COLO668 (cell line): ENCODE data around the gene SLC2A5.

Source experiments
- DNase-seq: peaks from one replicate; lab custom pipeline; 2025; ENCODE audit not compliant: unreplicated experiment; lab: John Stamatoyannopoulos, UW

The SLC2A5 gene

DNA sequence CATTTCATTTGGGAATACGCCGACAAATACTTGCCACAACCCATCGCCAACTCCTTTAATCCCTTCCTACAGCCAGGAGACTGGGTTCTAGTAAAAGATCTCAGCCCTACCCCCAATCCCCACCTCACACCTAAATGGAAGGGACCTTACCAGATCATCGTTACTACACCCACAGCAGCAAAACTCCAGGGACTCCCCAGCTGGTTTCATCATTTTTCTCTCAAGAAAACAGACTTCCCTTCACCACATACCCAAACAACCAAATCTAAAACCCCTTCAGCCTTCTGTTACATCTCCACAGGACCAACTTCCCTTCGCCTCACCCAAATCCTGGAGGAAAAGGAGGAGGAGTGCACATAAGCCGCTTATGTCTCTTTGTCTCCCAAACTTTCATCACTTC is 23.7 kb upstream of the SLC2A5 start:
- DNase-seq: no peak

DNA sequence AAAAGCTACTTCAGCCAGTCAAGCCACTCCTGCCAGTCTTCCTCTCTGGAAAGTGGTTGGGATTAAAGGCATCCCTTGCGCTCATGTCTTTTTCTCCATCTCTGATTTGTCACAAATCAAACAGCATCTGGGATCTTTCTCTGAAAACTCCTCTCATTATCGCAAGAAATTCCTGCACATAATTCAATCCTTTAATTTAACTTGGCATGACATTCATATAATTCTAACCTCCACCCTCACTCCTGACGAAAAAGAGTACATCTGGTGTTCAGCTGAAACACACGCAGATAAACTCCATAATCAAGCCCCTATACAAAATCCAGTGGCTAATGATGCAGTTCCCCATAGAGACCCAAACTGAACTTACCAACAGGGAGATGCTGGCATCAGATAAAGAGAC is 19.4 kb upstream of the SLC2A5 start:
- no peak for DNase-seq

DNA sequence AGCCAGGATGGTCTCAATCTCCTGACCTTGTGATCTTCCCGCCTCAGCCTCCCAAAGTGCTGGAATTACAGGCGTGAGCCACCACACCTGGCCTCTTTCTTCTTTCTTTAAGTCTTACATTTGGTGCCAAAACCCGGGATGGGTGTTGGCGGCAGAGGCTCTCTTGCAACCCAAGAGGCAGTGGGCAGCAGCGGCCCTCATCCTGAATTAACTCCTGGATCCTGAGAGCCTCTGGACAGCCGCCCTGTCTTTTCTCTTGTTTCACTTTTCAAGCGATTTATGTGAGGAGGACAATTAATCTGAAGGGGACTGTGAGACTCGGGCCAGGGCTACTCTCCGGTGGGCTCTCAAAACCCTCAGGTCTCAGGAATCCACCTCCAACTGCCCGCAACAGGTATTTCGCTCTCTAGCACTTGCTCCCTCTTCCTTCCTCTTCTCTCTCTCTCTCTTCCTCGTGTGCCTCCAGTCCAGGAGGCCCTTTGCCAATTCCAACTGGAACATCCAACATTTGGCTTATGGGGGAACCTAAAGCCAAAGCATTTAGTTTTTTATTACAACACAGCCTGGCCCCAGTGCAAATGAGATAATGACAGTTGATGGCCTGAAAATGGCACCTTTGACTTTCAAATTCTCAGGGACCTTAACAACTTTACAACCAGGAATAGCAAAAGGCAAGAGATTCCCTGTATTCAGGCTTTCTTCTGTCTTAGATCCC is 18.1 kb upstream of the SLC2A5 start:
- DNase-seq: no peak

DNA sequence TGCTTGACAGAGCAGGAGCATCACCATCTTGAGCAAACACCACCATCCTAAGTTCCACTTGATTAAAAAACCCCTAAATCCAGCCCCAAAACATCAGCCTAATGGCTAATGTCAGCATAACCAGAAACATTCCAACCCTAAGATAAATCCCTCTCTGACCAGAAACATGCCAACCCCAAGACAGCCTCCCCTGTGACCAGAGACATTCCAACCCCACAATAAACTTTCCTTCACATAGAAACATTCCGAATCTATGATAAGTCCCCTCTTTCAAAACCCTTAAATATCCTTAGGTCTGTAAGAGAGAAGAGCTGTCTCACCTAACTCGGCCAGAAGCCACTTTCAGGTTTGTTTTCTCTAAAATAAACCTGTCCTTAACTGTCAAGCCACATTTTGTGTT is 17.4 kb upstream of the SLC2A5 start:
- DNase-seq: no peak

DNA sequence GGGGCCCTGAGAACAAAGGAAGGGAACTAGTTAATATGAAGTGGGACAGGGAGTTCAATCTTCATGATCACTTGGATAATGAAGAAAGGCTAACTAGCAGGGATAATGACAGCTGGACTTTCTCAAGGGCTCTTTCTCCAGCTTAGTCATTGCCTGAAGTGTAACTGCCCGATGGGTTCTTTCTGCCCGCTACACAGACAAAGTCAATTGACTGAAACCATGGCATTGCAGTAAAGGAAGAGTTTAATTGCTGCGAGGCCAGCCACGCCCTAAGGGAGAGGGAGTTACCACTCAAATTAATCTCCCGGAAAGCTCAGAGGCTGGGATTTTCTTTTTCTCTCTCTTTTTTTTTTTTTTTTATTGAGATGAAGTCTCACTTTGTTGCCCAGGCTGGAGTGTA is 16.6 kb upstream of the SLC2A5 start:
- no peak for DNase-seq

DNA sequence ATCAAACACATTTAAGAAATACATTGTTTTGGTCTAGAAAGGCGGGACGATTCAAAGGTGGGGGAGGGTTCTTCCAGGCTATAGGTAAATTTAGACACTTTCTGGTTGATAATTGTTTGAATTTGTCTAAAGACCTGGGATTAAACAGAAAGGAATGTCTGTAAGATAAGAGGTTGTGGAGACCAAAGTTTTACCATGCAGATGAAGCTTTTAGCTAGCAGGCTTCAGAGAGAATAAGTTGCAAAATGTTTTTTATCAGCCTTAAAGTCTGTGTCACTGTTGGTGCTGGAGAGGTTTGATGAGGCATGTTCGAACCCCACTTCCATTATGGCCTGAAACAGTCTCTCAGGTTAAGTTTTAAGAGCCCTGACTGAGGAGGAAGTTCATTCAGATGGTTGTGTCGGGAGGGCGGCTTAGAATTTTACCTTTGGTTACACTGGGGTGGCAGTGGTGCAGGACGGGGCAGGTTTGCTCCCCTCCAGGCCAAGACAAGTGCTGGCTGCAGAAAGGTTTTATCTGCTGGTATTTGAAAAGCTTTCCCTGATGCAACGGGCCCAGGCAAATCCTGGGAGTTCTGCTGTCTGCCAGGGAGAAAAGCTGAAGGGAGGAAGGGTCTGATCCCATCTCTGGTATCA is 16.0 kb upstream of the SLC2A5 start:
- no peak for DNase-seq

DNA sequence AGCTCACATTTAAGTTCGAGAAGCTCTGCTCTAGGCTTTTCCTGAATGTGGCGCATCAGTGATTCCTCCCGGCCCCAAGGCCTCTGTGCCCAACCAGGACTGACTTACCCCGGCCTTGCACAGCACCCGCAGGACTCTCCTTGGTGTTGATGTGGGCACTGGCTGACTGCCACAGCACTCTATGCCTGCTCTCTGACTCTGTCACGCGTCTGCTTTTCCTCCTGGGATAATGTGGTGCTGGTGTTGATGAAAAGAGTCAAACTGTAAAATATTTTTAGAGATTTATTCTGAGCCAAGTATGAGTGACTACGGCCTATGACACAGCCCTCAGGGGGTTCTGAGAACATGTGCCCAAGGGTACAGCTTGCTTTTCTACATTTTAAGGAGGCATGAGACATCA is 15.5 kb upstream of the SLC2A5 start:
- no peak for DNase-seq

DNA sequence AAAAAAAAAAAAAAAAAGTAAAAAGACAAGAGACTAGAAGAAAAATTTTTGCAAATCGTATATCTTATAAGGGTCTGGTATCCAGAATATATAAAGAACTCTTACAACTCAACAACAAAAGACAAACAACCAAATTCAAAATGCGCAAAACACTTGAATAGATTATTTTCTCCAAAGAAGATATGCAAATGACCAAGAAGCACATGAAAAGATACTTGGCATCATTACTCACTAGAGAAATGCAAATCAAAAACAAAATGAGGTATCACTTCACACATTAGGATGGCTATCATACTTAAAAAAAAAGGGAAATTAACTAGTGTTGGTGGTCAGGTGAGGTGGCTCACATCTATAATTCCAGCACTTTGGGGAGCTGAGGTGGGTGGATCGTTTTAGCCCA is 12.0 kb upstream of the SLC2A5 start:
- no peak for DNase-seq

DNA sequence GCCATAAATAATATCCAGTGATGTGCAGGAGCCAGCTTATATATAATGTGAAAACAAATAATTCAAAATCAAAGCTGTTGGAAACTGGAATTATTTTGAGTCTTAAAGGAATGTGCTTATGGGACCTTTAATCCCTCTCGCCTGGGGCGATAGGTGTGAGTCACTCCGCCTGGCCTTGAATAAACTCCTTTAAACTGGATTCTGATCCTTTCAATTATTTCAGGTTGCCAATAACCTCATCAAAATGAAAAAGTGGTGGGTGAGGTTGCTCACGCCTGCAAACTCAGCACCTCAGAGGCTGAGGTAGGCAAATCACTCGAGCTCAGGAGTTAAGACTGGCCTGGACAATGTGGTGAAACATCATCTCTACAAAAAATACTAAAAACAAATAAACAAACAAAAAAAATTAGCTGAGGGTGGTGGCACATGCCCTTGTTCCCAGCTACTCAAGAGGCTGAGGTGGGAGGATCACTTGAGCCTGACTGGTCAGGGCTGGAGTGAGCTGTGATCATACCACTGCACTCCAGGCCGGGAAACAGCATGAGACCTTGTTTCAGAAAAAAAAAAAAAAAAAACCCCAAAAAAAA is 11.4 kb upstream of the SLC2A5 start:
- no peak for DNase-seq

DNA sequence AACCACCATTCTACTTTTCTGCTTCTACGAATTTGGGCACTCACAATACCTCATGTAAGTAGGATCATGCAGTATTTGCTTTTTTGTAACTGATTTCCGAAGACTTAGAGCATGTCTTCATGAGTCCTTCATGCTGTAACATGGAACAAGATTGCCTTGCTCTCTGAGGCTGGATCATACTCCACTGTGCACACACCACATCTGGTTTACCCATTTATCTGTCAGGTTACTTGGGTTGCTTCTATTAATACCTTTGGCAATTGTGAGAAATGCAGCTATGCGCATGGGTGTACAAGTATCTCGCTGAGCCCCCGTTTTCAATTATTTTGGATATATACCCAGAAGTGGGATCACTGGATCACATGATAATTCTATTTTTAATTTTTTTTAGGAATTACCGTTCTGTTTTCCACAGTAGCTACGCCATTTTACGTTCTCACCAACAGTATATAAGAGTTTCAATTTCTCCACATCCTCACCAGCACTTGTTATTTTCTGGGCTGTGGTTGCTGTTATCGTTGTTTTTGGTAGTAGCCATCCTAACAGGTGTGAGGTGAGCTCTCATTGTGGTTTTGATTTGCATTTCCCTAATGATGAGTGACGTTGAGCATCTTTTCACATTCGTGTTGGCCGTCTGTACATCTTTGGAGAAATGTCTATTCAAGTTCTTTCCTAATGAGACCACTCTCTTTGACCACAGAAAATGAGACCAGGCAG is 10.7 kb upstream of the SLC2A5 start:
- no peak for DNase-seq

DNA sequence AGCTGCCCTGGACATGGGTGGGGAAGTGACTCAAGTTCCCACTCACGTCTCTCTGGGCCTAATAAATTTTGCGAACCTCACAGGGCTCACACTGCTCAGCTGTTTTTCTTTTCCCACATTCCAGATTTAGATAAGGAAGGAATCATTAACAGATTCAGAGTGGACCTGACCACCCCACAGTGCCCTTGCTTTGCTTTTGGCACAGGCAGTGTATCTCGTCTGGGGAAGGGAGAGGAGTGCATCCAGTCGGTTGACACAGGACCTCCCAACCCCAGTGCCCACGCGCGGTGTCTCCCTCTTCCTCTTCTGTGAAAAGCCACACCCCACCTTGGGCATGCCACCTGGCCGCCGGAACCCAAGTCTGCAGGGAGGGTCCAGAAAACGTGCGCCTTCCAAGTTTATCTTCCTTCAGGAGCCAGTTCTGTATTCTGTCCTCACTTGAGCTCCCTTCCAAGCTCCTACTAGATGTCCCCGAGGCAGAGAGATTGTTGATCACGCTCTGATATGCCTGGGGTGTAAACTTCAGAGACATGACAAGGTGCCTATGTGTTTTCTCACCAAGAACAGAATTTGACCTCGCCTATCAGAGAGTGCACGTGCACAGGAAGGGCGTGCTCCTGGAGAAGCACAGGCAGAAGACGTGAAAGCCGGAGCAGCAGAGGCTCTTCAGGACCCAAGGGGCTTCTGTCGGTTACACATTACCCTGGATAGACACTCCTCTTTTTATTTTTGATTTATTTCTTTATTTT is 9.5 kb upstream of the SLC2A5 start:
- no peak for DNase-seq

DNA sequence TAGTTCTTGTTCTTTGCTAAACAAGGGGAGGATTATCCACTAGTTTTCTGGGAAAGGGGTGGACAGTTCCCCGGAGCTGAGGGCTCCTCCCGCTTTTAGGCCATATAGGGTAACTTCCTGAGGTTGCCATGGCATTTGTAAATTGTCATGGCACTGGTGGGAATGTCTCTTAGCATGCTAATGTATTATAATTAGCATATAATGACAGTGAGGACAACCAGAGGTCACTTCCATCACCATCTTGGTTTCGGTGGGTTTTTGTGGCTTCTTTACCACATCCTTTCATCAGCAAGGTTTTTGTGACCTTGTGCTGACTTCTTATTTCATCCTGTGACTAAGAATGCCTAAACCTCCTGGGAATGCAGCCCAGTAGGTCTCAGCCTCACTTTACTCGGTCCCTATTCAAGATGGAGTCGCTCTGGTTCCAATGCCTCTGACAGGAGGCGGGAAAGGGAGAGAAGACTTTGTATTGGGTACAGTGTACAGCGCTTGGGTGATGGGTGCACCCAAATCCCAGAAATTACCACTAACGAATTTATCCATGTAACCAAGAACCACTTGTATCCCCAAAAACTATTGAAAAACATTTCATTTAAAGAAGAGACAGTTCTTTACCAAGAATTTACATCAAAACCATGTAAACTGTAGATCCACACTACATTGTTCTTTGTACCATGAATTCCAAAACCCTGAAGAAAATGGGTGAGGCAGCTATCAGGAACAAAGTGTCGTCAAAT is 8.7 kb upstream of the SLC2A5 start:
- DNase-seq: no peak

DNA sequence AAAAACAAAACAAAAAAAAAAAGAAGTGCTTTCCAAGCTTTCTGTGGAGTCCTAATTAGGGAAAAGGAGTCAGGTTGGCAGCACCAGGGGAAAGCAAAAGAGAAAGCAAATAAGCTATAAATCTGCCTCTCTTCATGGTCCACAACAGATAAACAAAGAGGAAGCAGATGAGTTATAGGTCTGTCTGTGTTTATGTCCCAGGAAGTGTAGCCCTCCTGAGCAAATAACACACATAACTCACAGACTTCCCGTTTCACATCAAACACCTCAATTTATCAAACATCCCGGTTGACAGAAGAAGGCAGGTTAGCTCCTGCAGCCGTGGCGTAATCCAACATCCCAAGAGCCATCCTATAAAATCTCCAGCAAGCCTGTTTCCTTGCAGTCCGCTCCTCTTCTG is 5.6 kb upstream of the SLC2A5 start:
- peak; percentile 66 for DNase-seq

DNA sequence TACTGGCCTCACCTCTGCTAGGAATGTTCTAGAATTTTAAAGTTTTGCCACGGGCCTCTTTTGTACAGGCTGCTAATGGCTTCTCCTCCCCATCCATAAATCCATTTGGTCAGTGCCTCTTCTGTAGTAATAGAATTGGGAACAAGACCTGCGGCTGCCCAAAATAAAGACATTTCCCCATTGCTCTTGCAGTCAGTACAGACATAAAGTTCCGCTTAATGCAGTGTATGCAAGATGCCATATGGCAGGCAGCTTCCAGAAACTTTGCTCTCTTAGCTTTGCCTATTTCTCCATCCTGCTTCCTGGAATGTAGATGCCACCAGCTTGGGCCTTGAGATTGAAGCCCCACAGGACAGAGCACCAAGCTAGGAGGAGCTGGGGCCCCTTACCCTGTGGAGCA is 3.7 kb upstream of the SLC2A5 start:
- no peak for DNase-seq

DNA sequence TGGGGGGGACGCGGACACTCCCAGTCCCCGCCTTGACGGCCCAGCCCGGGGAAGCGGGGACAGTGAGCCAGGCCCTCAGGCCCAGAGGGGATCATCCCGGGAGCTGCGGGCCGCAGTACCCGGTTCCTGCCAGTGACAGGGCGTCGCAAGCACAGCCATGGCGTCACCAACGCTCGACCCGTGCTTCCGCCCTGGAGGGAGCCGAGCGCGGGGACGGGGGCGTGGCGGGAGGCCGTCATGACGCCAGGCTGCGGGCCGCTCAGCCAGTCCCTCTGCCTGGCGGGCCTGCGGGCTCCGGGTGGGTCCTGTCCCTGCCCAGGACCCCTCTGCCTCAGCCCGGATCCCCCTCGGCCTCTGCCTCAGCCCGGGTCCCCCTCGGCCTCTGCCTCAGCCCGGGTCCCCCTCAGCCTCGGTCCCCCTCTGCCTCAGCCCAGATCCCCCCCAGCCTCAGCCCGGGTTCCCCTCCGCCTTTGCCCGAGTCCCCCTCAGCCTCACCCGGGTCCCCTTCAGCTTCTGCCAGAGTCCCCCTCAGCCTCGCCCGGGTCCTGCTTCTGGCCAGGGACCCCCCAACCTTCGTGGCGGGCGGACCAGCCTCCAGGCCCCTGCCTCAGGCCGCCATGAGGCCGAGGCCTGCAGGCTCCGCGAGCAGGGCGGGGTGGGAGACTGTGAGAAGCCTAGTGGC is 2.3 kb upstream of the SLC2A5 start:
- no peak for DNase-seq

DNA sequence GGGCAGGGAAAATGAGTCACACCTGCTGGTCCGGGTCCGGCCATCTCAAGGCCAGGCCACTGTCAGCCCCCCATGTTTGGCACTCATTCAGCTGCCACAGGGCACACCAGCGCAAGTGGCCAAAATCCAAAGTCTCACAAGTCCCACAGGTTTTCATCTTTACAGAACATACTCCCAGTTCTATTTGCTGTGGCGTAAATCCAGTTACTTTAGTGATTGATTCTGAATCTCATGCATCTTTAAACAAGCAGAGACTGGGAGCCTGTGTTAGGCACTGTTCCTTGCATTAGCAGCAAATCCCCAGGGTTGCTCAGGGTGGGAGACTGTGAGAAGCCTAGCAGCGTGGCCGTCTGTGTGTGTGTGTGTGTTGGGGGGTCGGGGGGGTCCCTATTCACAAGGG is 1.1 kb upstream of the SLC2A5 start:
- DNase-seq: no peak

DNA sequence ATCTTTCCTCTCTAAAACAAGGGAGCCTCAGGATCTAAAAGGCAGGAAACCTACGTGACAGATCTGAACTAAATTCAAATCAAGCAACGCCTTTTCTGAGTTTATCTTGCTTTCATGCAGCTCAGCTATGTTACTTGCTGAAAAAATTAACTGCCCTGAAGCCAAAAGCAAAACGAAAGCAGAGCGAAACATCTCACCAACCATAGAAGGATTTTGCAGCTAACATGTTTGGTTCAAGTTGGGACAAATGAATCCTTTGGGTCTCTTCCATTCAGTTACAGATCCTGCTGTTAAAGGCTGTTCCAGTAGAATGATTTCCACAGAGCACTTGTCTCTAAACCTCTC is 482 bp downstream of the SLC2A5 start:
- no peak for DNase-seq

DNA sequence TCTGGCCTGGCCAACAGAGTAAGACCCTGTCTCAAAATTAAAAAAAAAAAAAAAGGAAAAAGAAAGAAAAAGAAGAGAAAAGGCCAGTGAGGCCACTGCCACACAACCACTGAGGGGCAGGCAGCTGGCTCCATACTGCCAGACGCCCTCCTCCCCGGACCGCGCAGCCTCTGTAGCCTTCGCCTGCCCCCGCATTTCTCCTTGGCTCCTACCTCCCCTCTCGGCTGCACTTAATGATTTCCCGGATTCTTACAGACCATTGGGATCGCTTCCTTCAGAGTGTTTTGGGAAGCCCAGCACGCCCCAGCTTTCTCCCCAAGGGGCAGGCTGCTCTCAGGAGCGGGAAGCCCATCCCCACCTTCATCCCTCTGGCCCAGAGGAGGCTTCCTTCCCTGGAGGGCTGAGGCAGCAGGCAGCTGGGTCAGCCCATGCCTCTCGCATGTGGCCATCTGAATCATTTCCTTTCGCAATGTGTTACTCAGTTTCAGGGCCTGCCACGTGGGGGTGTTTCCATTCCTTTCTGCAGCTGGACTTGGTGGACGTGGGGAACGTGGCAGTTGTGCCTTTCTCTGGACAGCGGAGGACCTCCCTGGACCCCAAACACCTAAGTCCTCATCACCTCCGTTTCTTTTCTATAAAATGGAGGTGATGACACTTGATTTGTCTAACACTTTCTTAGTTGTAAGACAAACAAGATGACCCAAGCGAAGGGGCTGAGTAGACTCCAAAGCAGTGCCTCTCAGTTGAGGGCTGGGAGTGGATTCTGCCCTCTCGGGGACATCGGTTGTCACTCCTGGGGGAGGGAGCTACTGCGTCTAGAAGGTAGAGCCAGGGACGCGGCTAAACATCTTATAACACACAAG is 2.3 kb downstream of the SLC2A5 start:
- DNase-seq: no peak

DNA sequence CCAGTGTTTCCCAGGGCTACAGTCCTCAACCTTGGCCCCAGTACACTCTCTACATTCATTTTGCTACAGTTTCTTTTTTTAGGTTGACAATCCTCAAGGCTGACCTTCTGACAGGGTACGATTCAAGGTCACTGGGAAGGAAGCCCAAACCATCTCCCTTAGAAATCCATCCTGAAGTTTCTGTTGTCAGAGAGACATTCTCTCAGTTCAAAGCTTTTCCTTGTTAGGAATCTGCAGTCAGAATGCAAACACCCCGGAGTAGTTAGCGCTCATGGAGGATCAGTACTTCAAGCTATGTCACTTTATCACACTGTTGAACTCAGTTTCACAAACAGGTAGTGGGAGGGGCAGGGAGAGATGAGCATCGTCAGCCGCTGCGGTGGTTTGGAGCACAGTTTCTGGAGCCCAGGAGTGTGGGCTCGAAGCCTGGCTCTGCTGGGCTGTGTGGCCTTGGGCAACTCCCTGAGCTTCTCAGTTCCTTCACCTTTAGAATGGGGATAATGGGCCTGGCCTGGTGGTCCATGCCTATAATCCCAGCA is 4.2 kb downstream of the SLC2A5 start:
- DNase-seq: no peak
